Stimulated activated memory B cell treated with anti-CD40 and anti-IgM and Interleukin-4, amounts not matched to agents 10 μg/mL and 1 μg/mL and 100 μg/mL, for 72 hours (primary cell): ENCODE results near the gene MLIP.
"Not testable (repeated sequence)": the region's sequence is repeated elsewhere in the genome, so short reads cannot be mapped to it uniquely, and the experiment has no call there.

Source experiments
- ATAC-seq: fragments of 150-1000 bp; cut with Tn5 transposase; 2 replicates; pipeline ENCODE4 v1.10.0; 2021
- H3K27ac Mint-ChIP-seq: one replicate; pipeline ENCODE4 v1.8.0; 2022; ENCODE audit warnings: mild to moderate bottlenecking, mixed read lengths
- H3K27me3 Mint-ChIP-seq: one replicate; pipeline ENCODE4 v1.8.0; 2022; ENCODE audit warnings: mixed read lengths
- H3K36me3 Mint-ChIP-seq: one replicate; pipeline ENCODE4 v1.8.0; 2022; ENCODE audit warnings: mixed read lengths
- H3K4me1 Mint-ChIP-seq: one replicate; pipeline ENCODE4 v1.8.0; 2022; ENCODE audit warnings: mixed read lengths
- H3K4me3 Mint-ChIP-seq: one replicate; pipeline ENCODE4 v1.8.0; 2022; ENCODE audit warnings: mild to moderate bottlenecking, moderate library complexity, mixed read lengths
- H3K9me3 Mint-ChIP-seq: one replicate; pipeline ENCODE4 v1.8.0; 2022; ENCODE audit warnings: mixed read lengths

The MLIP gene

DNA sequence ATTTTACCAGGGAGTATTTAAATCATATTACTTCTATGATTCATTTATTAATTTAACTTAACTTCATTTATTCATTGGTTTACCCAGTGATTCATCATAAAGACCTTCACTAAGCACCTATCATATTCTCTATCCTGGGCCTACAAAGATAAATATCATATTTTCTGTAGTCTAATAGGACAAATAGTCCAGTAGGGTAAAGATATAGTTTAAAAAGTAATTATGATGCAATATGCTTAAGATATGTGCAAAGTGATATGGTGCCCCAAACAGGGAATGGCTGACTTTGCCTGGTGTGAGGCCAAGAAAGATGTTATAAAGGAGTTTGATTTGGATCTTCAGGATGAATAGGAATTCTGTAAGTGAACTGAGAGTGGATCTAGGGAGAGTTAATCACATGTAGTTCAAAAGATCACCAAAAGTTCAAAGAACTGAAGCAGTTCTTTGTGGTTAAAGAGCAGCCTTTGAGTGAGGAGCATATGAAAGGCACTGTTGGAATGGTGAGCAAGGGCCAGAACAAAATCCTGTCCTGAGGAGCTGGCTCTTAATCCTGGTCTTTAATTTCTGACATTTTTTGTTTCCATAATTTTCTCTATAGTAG, 45.5 kb downstream of the MLIP start:
- no peak overlapping the region for H3K4me3 Mint-ChIP-seq
- H3K36me3 Mint-ChIP-seq, result no peaks in the 10 kb centered on the region
- H3K9me3 Mint-ChIP-seq, result peaks cover 3% of the 10 kb centered on the region
- H3K4me1 Mint-ChIP-seq, result no peaks in the 10 kb centered on the region
- H3K27ac Mint-ChIP-seq, result no peak overlapping the region
- H3K27me3 Mint-ChIP-seq, result no peaks in the 10 kb centered on the region
- ATAC-seq, result no peak

DNA sequence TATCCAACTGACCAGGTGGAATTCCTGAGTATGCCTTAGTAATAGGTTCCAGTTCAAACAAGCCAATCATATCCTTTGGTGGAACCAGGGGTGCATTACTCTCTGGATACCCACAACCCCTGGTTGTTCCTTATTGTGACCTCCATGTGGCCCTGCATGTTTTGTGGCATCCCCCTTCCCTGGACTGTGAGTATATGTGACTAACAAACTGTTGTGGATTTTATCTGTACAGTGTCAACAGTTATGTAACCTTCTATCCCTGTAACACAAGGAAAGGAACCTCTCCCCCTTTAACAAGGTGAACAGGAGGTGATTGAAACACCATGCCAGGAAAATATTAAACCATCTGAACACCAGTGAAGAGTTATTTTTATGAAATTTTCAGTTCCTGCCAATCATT, 46.2 kb downstream of the MLIP start:
- Mint-ChIP-seq H3K4me3 (no peak overlapping the region), H3K4me1 (no peaks in the 10 kb centered on the region), H3K9me3 (peaks cover 4% of the 10 kb centered on the region), H3K36me3 (no peaks in the 10 kb centered on the region), H3K27ac (no peak overlapping the region), H3K27me3 (no peaks in the 10 kb centered on the region)
- no peak for ATAC-seq

GRCh38 chr6:54173089-54173488, 61.8 kb downstream of the MLIP start:
- Mint-ChIP-seq H3K9me3 (peaks cover 5% of the 10 kb centered on the region), H3K27ac (no peak overlapping the region), H3K4me3 (no peak overlapping the region), H3K4me1 (no peaks in the 10 kb centered on the region), H3K36me3 (no peaks in the 10 kb centered on the region), H3K27me3 (no peaks in the 10 kb centered on the region)
- ATAC-seq, result no peak

GRCh38 chr6:54179152-54179551, 67.9 kb downstream of the MLIP start:
- H3K4me3 Mint-ChIP-seq, result no peak overlapping the region
- no peaks in the 10 kb centered on the region for H3K27me3 Mint-ChIP-seq
- ATAC-seq, result no peak
- no peaks in the 10 kb centered on the region for H3K4me1 Mint-ChIP-seq
- no peaks in the 10 kb centered on the region for H3K36me3 Mint-ChIP-seq
- H3K9me3 Mint-ChIP-seq, result peaks cover 8% of the 10 kb centered on the region
- no peak overlapping the region for H3K27ac Mint-ChIP-seq

- no peaks in the 10 kb centered on the region for H3K36me3 Mint-ChIP-seq
- H3K27ac Mint-ChIP-seq, result no peak overlapping the region
- no peak for ATAC-seq
- peaks cover 5% of the 10 kb centered on the region for H3K9me3 Mint-ChIP-seq
- H3K27me3 Mint-ChIP-seq, result no peaks in the 10 kb centered on the region
- no peak overlapping the region for H3K4me3 Mint-ChIP-seq
- H3K4me1 Mint-ChIP-seq, result no peaks in the 10 kb centered on the region
Measured at GRCh38 chr6:54183616-54184015, 72.4 kb downstream of the MLIP start.

GRCh38 chr6:54185885-54186284, 74.6 kb downstream of the MLIP start:
- Mint-ChIP-seq H3K4me1 (no peaks in the 10 kb centered on the region), H3K27ac (no peak overlapping the region), H3K4me3 (no peak overlapping the region), H3K36me3 (no peaks in the 10 kb centered on the region), H3K27me3 (no peaks in the 10 kb centered on the region), H3K9me3 (no peaks in the 10 kb centered on the region)
- no peak for ATAC-seq

DNA sequence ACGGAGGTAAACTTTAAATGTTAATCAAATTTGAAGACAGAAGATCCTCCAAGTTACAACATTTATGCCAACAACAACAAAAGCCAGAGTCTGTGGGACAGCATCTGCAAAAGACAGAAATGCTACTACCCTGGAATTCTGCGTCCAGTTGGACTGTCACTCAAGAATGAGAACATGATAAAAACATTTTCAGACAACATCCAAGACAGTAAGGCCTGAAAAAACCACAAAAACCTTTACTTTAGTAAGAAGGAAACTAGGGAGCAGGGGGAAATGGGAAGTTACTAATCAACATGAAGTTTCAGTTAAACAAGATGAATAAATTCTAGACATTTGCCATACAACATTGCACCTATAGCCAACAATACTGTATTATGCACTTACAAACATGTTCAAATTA, 77.6 kb downstream of the MLIP start:
- Mint-ChIP-seq H3K9me3 (no peaks in the 10 kb centered on the region), H3K27ac (no peak overlapping the region), H3K27me3 (no peaks in the 10 kb centered on the region)

GRCh38 chr6:54191461-54191860, 80.2 kb downstream of the MLIP start:
- no peak overlapping the region for H3K27ac Mint-ChIP-seq
- ATAC-seq, result no peak
- H3K27me3 Mint-ChIP-seq, result no peaks in the 10 kb centered on the region
- H3K9me3 Mint-ChIP-seq, result no peaks in the 10 kb centered on the region
- H3K36me3 Mint-ChIP-seq, result no peaks in the 10 kb centered on the region
- no peak overlapping the region for H3K4me3 Mint-ChIP-seq
- no peaks in the 10 kb centered on the region for H3K4me1 Mint-ChIP-seq

More for the DNA sequence above, 77.6 kb downstream of the MLIP start:
- Mint-ChIP-seq H3K4me3 (no peak overlapping the region), H3K4me1 (no peaks in the 10 kb centered on the region), H3K36me3 (no peaks in the 10 kb centered on the region)
- no peak for ATAC-seq

- no peak overlapping the region for H3K4me3 Mint-ChIP-seq
- H3K27me3 Mint-ChIP-seq, result no peaks in the 10 kb centered on the region
- H3K4me1 Mint-ChIP-seq, result no peaks in the 10 kb centered on the region
- H3K9me3 Mint-ChIP-seq, result peaks cover 3% of the 10 kb centered on the region
- no peak overlapping the region for H3K27ac Mint-ChIP-seq
- H3K36me3 Mint-ChIP-seq, result no peaks in the 10 kb centered on the region
- ATAC-seq, result no peak
Measured at GRCh38 chr6:54192993-54193392, 81.8 kb downstream of the MLIP start.

- Mint-ChIP-seq H3K36me3 (no peaks in the 10 kb centered on the region), H3K27me3 (no peaks in the 10 kb centered on the region), H3K4me3 (no peak overlapping the region), H3K9me3 (peaks cover 4% of the 10 kb centered on the region), H3K27ac (no peak overlapping the region), H3K4me1 (no peaks in the 10 kb centered on the region)
- no peak for ATAC-seq
Measured at GRCh38 chr6:54193560-54193959, 82.3 kb downstream of the MLIP start.

DNA sequence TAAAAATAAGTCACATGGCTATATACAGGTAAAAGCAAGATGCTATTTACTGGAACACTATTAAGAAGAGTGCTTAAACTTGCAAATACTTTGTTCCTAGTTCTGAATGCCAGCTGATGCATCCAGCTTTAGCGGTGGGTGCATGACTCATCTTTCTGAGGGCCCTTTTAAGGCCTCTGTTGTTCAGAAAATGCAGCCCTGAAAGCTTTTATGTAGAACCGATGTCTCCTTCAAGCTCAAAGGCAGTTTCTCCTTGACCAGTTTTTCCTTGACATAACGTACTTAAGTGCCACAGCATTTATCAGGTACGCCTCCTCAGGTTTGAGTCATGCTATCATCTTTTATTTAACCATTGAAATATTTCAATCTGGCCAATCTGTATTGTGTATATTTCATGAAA, 82.8 kb downstream of the MLIP start:
- Mint-ChIP-seq H3K4me3 (no peak overlapping the region), H3K36me3 (no peaks in the 10 kb centered on the region), H3K27me3 (no peaks in the 10 kb centered on the region), H3K9me3 (peaks cover 7% of the 10 kb centered on the region), H3K27ac (no peak overlapping the region), H3K4me1 (no peaks in the 10 kb centered on the region)
- ATAC-seq, result no peak

GRCh38 chr6:54195637-54196036, 84.4 kb downstream of the MLIP start:
- Mint-ChIP-seq H3K9me3 (peaks cover 12% of the 10 kb centered on the region), H3K27ac (no peak overlapping the region), H3K4me3 (no peak overlapping the region), H3K27me3 (no peaks in the 10 kb centered on the region), H3K36me3 (no peaks in the 10 kb centered on the region), H3K4me1 (no peaks in the 10 kb centered on the region)
- ATAC-seq, result no peak

DNA sequence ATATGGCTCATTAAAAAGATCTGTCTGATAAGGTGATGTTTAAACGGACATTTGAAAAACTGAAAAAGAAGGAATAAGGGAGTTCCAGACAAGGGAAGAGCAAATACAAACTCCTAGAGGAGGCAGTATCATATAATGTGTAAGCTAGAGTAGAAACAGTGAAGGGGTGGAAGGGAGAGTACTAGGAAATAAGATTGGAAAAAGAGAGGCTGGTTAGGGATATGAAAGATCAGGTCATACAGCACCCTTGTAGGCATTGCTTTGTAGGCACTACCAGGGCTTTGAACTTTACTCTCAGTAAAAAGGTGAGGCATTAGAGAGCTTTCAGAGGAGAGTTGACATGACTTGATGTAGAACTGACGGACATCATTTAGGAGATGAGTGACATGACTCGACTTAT, 85.7 kb downstream of the MLIP start:
- H3K27ac Mint-ChIP-seq, result no peak overlapping the region
- no peaks in the 10 kb centered on the region for H3K27me3 Mint-ChIP-seq
- peaks cover 12% of the 10 kb centered on the region for H3K9me3 Mint-ChIP-seq
- H3K4me1 Mint-ChIP-seq, result no peaks in the 10 kb centered on the region
- ATAC-seq, result no peak
- no peak overlapping the region for H3K4me3 Mint-ChIP-seq
- no peaks in the 10 kb centered on the region for H3K36me3 Mint-ChIP-seq

DNA sequence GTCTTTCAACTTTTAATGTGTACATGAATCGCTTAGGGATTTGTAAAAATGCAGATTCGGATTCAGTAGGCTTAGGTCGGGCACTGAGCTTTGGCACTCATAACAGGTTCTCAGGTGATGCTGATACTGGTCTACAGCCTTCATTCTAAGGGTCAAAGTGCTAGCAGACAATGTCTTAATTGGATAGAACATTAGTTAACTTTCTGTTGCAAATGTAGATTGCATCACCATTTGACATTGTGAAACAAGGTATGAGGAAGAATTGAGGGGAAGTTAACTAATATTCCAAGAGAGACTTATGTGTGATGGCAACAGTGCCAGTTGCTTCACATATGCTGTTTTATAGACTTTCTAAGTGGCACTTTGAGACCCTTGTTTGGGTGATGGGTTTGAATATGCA, 86.9 kb downstream of the MLIP start:
- Mint-ChIP-seq H3K4me1 (no peaks in the 10 kb centered on the region), H3K9me3 (peaks cover 12% of the 10 kb centered on the region), H3K4me3 (no peak overlapping the region), H3K27me3 (no peaks in the 10 kb centered on the region), H3K36me3 (no peaks in the 10 kb centered on the region), H3K27ac (no peak overlapping the region)
- ATAC-seq, result no peak

DNA sequence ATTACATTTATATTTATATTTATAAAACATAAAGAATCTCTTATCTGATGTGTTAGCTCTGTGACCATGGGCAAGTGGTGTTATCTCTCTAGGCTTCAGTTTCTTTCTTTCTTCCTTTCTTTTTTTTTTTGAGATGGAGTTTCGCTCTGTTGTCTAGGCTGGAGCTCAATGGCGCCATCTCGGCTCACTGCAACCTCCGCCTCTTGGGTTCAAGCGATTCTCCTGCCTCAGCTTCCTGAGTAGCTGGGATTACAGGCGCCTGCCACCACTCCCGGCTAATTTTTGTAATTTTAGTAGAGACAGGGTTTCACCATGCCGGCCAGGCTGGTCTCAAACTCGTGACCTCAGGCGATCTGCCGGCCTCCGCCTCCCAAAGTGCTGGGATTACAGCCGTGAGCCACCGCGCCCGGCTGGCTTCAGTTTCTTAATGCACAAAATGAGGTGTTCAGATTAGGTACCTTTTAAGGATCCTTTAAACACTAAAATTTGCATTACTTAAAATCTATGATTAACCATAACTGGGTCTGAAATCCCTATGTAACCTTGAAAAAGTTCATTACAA, 92.3 kb downstream of the MLIP start:
- not testable (repeated sequence) for H3K4me1 Mint-ChIP-seq, H3K27me3 Mint-ChIP-seq, H3K9me3 Mint-ChIP-seq, ATAC-seq, H3K36me3 Mint-ChIP-seq, H3K4me3 Mint-ChIP-seq, H3K27ac Mint-ChIP-seq

GRCh38 chr6:54204921-54205591, 93.8 kb downstream of the MLIP start:
- Mint-ChIP-seq H3K27ac (no peak overlapping the region), H3K9me3 (no peaks in the 10 kb centered on the region), H3K36me3 (no peaks in the 10 kb centered on the region), H3K27me3 (no peaks in the 10 kb centered on the region), H3K4me3 (no peak overlapping the region), H3K4me1 (no peaks in the 10 kb centered on the region)
- no peak for ATAC-seq
